HCT116 (cell line): ENCODE data around the gene SHC1. TPM values are rescaled to one million over a fixed set of nuclear protein-coding genes. Genes with fewer than 3 reads are reported as not detected.

ENCODE experiments used
- ATAC-seq: fragments of 200-7000 bp; cut with Tn5 transposase; 2 replicates; pipeline ENCODE4 v1.9.1; 2020; ENCODE audit warnings: mild to moderate bottlenecking, moderate library complexity
- BruUV-seq: library from RNA; stranded (reverse); fragments of 400-500 nt; replicated peaks from 2 replicates; lab custom pipeline; 2021; lab: Mats Ljungman, UMichigan
- CTCF ChIA-PET: fragments of 300-600 bp; sonication (Branson Sonifier 250); formaldehyde crosslinking; loops from one replicate; lab custom pipeline; 2021; ENCODE audit warnings: antibody characterized with exemption; lab: Charles Lee
- POLR2A ChIA-PET: fragments of 300-600, 350-600 bp; sonication (Branson Sonifier 250); formaldehyde crosslinking; loops from one replicate; lab custom pipeline; 2021; ENCODE audit warnings: antibody characterized with exemption; lab: Charles Lee
- RAD21 ChIA-PET, 2 experiments: fragments of 300-600 bp; sonication (Branson Sonifier 250); formaldehyde crosslinking; loops; one replicate each; lab custom pipeline; 2023; ENCODE audit warnings: low total read pairs in 2 of 2; ENCODE audit not compliant: uncharacterized antibody in 2 of 2, unreplicated experiment in 2 of 2, low non-redundant PET in 1 of 2; lab: Charles Lee
- DNase-seq: peaks from one replicate; pipeline ENCODE4 v3.0.0-alpha.2; 2010; ENCODE audit warnings: low read depth, low spot score
- H2AFZ ChIP-seq: fragments of 200-600 bp; shearing (Covaris generic), sonication (generic); 2 replicates; pipeline ENCODE4 v1.6.1; 2017; ENCODE audit warnings: low read depth, mixed run types, mixed read lengths, antibody characterized with exemption, low read length; ENCODE audit not compliant: poor library complexity, severe bottlenecking
- H3K27ac ChIP-seq: 2 replicates; pipeline ENCODE4 v1.5.1; 2012; ENCODE audit warnings: low read depth, low read length
- H3K27me3 ChIP-seq: fragments of 200-600 bp; sonication (generic); 2 replicates; pipeline ENCODE4 v1.6.1; 2016; ENCODE audit warnings: mixed run types, low read length, mixed read lengths; ENCODE audit not compliant: insufficient read depth
- H3K36me3 ChIP-seq, 2 experiments: fragments of 200-500 bp in 1 of 2; fragments of 200-600 bp in 1 of 2; sonication (Bioruptor generic) in 1 of 2; sonication (generic) in 1 of 2; 2 replicates each; pipeline versions ENCODE4 v1.5.1 to v1.6.1; 2014 to 2016; ENCODE audit warnings: low read length in 2 of 2, inconsistent platforms in 1 of 2, mixed read lengths in 1 of 2, mixed run types in 1 of 2; ENCODE audit not compliant: insufficient read depth in 2 of 2, control insufficient read depth in 1 of 2
- H3K4me1 ChIP-seq, 2 experiments: fragments of 200-600 bp in 1 of 2; sonication (generic) in 1 of 2; 2 replicates each; pipeline versions ENCODE4 v1.5.1 to v1.6.1; 2012 to 2017; ENCODE audit warnings: low read length in 2 of 2, inconsistent platforms in 1 of 2, mild to moderate bottlenecking in 1 of 2, mixed read lengths in 1 of 2, mixed run types in 1 of 2, moderate library complexity in 1 of 2; ENCODE audit not compliant: insufficient read depth in 2 of 2, control insufficient read depth in 1 of 2
- H3K4me2 ChIP-seq: fragments of 200-600 bp; sonication (generic); 2 replicates; pipeline ENCODE4 v1.6.1; 2017; ENCODE audit warnings: mixed run types, low read length, mixed read lengths
- H3K4me3 ChIP-seq, 2 experiments: fragments of 200-600 bp in 1 of 2; sonication (generic) in 1 of 2; replicated peaks in 1 of 2; 2 replicates each; pipeline ENCODE4 v1.5.1; 2011 to 2016; ENCODE audit warnings: low read length in 2 of 2, control low read depth in 1 of 2, low read depth in 1 of 2, mild to moderate bottlenecking in 1 of 2, mixed read lengths in 1 of 2, mixed run types in 1 of 2
- H3K79me2 ChIP-seq: fragments of 200-600 bp; sonication (generic); 2 replicates; pipeline ENCODE4 v1.6.1; 2017; ENCODE audit warnings: mild to moderate bottlenecking, mixed run types, low read length, moderate library complexity, mixed read lengths; ENCODE audit not compliant: insufficient read depth
- H3K9ac ChIP-seq: fragments of 200-600 bp; sonication (generic); 2 replicates; pipeline ENCODE4 v1.6.1; 2016; ENCODE audit warnings: low read length, mixed read lengths
- H3K9me2 ChIP-seq: fragments of 200-600 bp; sonication (generic), shearing (Covaris generic); 2 replicates; pipeline ENCODE4 v1.6.1; 2017; ENCODE audit warnings: mixed run types, mild to moderate bottlenecking, moderate library complexity; ENCODE audit not compliant: insufficient read depth
- H3K9me3 ChIP-seq, 2 experiments: fragments of 200-500 bp in 1 of 2; fragments of 200-600 bp in 1 of 2; sonication (Bioruptor generic) in 1 of 2; sonication (generic) in 1 of 2; 2 replicates each; pipeline ENCODE4 v1.6.1; 2014 to 2017; ENCODE audit warnings: low read length in 2 of 2, mixed read lengths in 2 of 2, inconsistent platforms in 1 of 2, low read depth in 1 of 2, mild to moderate bottlenecking in 1 of 2, mixed run types in 1 of 2, moderate library complexity in 1 of 2; ENCODE audit not compliant: control insufficient read depth in 1 of 2, insufficient read depth in 1 of 2
- H4K20me1 ChIP-seq: fragments of 200-600 bp; sonication (generic), shearing (Covaris generic); 2 replicates; pipeline ENCODE4 v1.6.1; 2017; ENCODE audit warnings: mixed run types, mild to moderate bottlenecking, moderate library complexity; ENCODE audit not compliant: insufficient read depth
- CBX3 ChIP-seq: IDR thresholded peaks from 2 replicates; pipeline ENCODE4 v1.6.1; 2012; ENCODE audit warnings: low read depth
- CEBPB ChIP-seq: IDR thresholded peaks from 2 replicates; pipeline ENCODE4 v1.6.1; 2012; ENCODE audit warnings: low read depth
- EGR1 ChIP-seq: IDR thresholded peaks from 2 replicates; pipeline ENCODE4 v1.6.1; 2012; ENCODE audit warnings: low read depth
- EZH2 ChIP-seq: fragments of 200-600 bp; sonication (generic); IDR thresholded peaks from 2 replicates; pipeline ENCODE4 v1.6.1; 2017; ENCODE audit warnings: antibody characterized with exemption, mixed run types
- EZH2phosphoT487 ChIP-seq: fragments of 200-600 bp; IDR thresholded peaks from 2 replicates; pipeline ENCODE4 v1.6.1; 2018; ENCODE audit warnings: antibody characterized with exemption, borderline replicate concordance
- FOSL1 ChIP-seq: IDR thresholded peaks from 2 replicates; pipeline ENCODE4 v1.6.1; 2012; ENCODE audit warnings: low read depth
- JUND ChIP-seq: IDR thresholded peaks from 2 replicates; pipeline ENCODE4 v1.6.1; 2012
- POLR2A ChIP-seq: IDR thresholded peaks from 2 replicates; pipeline ENCODE4 v1.7.0; 2011; ENCODE audit warnings: borderline replicate concordance; ENCODE audit not compliant: insufficient read depth, insufficient read length; ENCODE audit errors: extremely low read depth
- POLR2AphosphoS5 ChIP-seq: IDR thresholded peaks from 2 replicates; pipeline ENCODE4 v1.6.1; 2011; ENCODE audit warnings: mild to moderate bottlenecking, low read depth, low read length, moderate library complexity
- RAD21 ChIP-seq: IDR thresholded peaks from 2 replicates; pipeline ENCODE4 v1.6.1; 2012; ENCODE audit warnings: low read depth, mild to moderate bottlenecking
- REST ChIP-seq: IDR thresholded peaks from 2 replicates; pipeline ENCODE4 v1.6.1; 2012; ENCODE audit warnings: low read depth
- SIN3A ChIP-seq: IDR thresholded peaks from 2 replicates; pipeline ENCODE4 v1.6.1; 2012; ENCODE audit warnings: low read depth
- SP1 ChIP-seq: IDR thresholded peaks from 2 replicates; pipeline ENCODE4 v1.6.1; 2012; ENCODE audit warnings: low read depth
- TCF7L2 ChIP-seq: IDR thresholded peaks from 2 replicates; pipeline ENCODE4 v1.7.0; 2011; ENCODE audit warnings: borderline replicate concordance, inconsistent platforms; ENCODE audit not compliant: insufficient read depth, insufficient read length; ENCODE audit errors: extremely low read depth
- YY1 ChIP-seq: IDR thresholded peaks from 2 replicates; pipeline ENCODE4 v1.6.1; 2011; ENCODE audit warnings: low read length, low read depth, moderate library complexity, mild to moderate bottlenecking; ENCODE audit not compliant: insufficient replicate concordance; ENCODE audit errors: extremely low read depth
- ZFX ChIP-seq: fragments of 450-650 bp; IDR thresholded peaks from 2 replicates; pipeline ENCODE4 v1.6.1; 2017
- ZNF274 ChIP-seq: fragments of 200-500 bp; sonication (Bioruptor generic); IDR thresholded peaks from 2 replicates; pipeline ENCODE4 v1.6.1; 2014; ENCODE audit warnings: mild to moderate bottlenecking, low read depth, low read length, inconsistent platforms
- intact Hi-C: fragments of 100-400 bp; cut with micrococcal nuclease; formaldehyde crosslinking; loops from 2 replicates; pipeline ENCODE4 v1.10.0; 2022
- total RNA-seq: library from RNA; stranded (reverse); gene quantifications from one replicate; pipeline ENCODE4 v1.2.1, GENCODE V29; 2021; ENCODE audit not compliant: unreplicated experiment
- TF ChIP-seq, protein P1 (sequence below): IDR thresholded peaks from 2 replicates; pipeline ENCODE4 v1.6.1; 2012
- TF ChIP-seq, protein P2 (sequence below), 3 experiments: fragments of 200-600 bp in 1 of 3; sonication (generic) in 1 of 3; IDR thresholded peaks in 2 of 3; conservative IDR thresholded peaks in 1 of 3; 2 replicates each; pipeline ENCODE4 v1.5.1; 2012 to 2017; ENCODE audit warnings: low read depth in 2 of 3, low read length in 2 of 3, antibody characterized with exemption in 1 of 3, borderline replicate concordance in 1 of 3, control low read depth in 1 of 3, mild to moderate bottlenecking in 1 of 3, mixed read lengths in 1 of 3, mixed run types in 1 of 3, moderate library complexity in 1 of 3; ENCODE audit not compliant: insufficient read depth in 1 of 3
- TF ChIP-seq, protein P3 (sequence below): IDR thresholded peaks from 2 replicates; pipeline ENCODE4 v1.6.1; 2012

The SHC1 gene
- total RNA-seq, 1 experiment from 2014 or later: 148 TPM

DNA sequence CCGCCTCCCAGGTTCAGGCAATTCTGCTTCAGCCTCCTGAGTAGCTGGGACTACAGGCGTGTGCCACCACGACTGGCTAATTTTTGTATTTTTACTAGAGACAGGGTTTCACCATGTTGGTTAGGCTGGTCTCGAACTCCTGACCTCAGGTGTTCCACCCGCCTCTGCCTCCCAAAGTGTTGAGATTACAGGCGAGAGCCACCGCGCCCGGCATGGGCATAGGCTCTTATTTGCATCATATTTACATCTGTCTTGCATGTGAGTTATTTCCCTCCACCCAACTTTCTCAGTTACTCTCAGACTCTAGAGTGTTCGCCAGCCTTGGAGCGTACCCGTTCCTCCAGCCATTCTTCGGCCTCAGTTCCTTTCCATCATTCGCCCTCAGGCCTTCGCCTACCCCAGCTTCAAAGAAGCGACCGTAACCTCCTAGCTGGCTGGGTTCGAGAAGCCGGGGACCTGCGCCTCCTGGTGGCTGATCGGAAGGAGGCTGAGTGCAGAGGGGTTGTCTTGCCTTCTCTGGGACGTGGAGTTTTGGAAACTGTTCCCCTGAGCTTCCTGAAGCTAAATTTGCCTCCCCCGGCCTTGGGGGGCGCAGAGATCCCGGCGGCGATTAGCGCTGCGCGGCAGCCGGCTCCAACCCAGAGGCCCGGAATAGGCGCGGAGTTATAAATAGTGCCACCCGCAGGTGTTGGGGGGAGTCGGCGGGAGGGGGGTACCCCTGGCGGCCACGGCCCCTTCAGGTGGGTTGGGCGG is 28.4 kb upstream of the SHC1 start:
- TF ChIP-seq TCF7L2 (peak; percentile 90), YY1 (peak; percentile 3), EZH2phosphoT487 (no peak), FOSL1 (no peak), REST (no peak), CBX3 (no peak), POLR2A (peak; percentile 72), EZH2 (no peak), EGR1 (no peak), SIN3A (no peak), JUND (no peak), CEBPB (no peak), ZNF274 (no peak), ZFX (no peak), SP1 (no peak), RAD21 (no peak), POLR2AphosphoS5 (no peak; the same call in 1 of the 2 replicates)
- TF ChIP-seq, protein P1, sequence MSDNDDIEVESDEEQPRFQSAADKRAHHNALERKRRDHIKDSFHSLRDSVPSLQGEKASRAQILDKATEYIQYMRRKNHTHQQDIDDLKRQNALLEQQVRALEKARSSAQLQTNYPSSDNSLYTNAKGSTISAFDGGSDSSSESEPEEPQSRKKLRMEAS: no peak
- TF ChIP-seq, protein P2, sequence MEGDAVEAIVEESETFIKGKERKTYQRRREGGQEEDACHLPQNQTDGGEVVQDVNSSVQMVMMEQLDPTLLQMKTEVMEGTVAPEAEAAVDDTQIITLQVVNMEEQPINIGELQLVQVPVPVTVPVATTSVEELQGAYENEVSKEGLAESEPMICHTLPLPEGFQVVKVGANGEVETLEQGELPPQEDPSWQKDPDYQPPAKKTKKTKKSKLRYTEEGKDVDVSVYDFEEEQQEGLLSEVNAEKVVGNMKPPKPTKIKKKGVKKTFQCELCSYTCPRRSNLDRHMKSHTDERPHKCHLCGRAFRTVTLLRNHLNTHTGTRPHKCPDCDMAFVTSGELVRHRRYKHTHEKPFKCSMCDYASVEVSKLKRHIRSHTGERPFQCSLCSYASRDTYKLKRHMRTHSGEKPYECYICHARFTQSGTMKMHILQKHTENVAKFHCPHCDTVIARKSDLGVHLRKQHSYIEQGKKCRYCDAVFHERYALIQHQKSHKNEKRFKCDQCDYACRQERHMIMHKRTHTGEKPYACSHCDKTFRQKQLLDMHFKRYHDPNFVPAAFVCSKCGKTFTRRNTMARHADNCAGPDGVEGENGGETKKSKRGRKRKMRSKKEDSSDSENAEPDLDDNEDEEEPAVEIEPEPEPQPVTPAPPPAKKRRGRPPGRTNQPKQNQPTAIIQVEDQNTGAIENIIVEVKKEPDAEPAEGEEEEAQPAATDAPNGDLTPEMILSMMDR (IDR thresholded peaks at IDR 0.05 in 2 of 3, conservative IDR thresholded peaks at IDR 0.05 in 1 of 3; ENCODE audit: borderline replicate concordance in 1 of 3, insufficient read depth in 1 of 3, low read depth in 2 of 3, low read length in 2 of 3): peak in 2 of 3 experiments; percentile 96 to 97; a peak in 4 of 6 replicates
- TF ChIP-seq, protein P3, sequence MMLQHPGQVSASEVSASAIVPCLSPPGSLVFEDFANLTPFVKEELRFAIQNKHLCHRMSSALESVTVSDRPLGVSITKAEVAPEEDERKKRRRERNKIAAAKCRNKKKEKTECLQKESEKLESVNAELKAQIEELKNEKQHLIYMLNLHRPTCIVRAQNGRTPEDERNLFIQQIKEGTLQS: no peak
- no peak overlapping the region for H2AFZ ChIP-seq
- ATAC-seq (peak; percentile 23), DNase-seq (peak; percentile 79)
- H3K27me3 ChIP-seq: no peaks in the 10 kb centered on the region
- H3K9ac ChIP-seq: peak overlapping the region; percentile 91
- intact Hi-C loops: loop anchor here (2.0 to 5.0 kb wide), 2 partner anchors 37 to 440 kb away; partner anchors contain the start of genes PYGO2 and UBE2Q1
- peak overlapping the region; percentile 96 for H3K4me2 ChIP-seq
- RAD21 ChIA-PET: interaction anchor here in 1 of 2 experiments (0.6 to 1.7 kb wide), 2 partner anchors 25 to 38 kb away, joined by 4 to 5 read pairs; partner anchors contain the start of gene PYGO2
- H3K9me2 ChIP-seq: no peaks in the 10 kb centered on the region
- peak overlapping the region; percentile 99 for H3K27ac ChIP-seq
- H3K4me1 ChIP-seq: peaks cover 24 to 60% of the 10 kb centered on the region in 2 experiments
- no peaks in the 10 kb centered on the region for H4K20me1 ChIP-seq
- peaks cover 14% of the 10 kb centered on the region for H3K79me2 ChIP-seq
- POLR2A ChIA-PET: interaction anchor here (0.9 to 2.5 kb wide), 4 partner anchors 18 to 46 kb away, joined by 4 to 22 read pairs (median 8); partner anchors contain the start of gene SHC1
- BruUV-seq: no TSS peak
- H3K9me3 ChIP-seq: no peaks in the 10 kb centered on the region
- no peaks in the 10 kb centered on the region for H3K36me3 ChIP-seq
- CTCF ChIA-PET: interaction anchor here (1.0 to 2.6 kb wide), 18 partner anchors 10 to 554 kb away, joined by 3 to 25 read pairs (median 5); partner anchors contain the start of genes ADAM15, FLAD1, PBXIP1 and PYGO2
- peak overlapping the region; percentile 85 to 98 for H3K4me3 ChIP-seq
